ENCODE data around the gene KLHDC4. TPM values are rescaled to one million over a fixed set of nuclear protein-coding genes. Genes with fewer than 3 reads are reported as not detected.

The KLHDC4 gene
- total and polyA plus RNA-seq, 8 donors = 25.5 to 119 (median 43.5) TPM

- intact Hi-C loops (cut with DNase I; ENCODE audit: low total_unique reads) = no loop called here
- DNase-seq = no peak
- peaks cover 28 to 77% (median 76%) of the 10 kb centered on the region in 4 donors for H3K36me3 ChIP-seq
- no peaks in the 10 kb centered on the region for H3K9me3 ChIP-seq
- H3K27me3 ChIP-seq = no peaks in the 10 kb centered on the region
- WGBS, 5 donors = 90 to 96% (median 95%) methylated on average over 8 of the region's 8 CpGs
- H3K27ac ChIP-seq = no peak overlapping the region
- H3K4me3 ChIP-seq = no peak overlapping the region
- H3K4me1 ChIP-seq = no peaks in the 10 kb centered on the region
- TF ChIP-seq CTCF (IDR thresholded peaks at IDR 0.05) (no peak), POLR2A (IDR thresholded peaks at IDR 0.05) (no peak), POLR2AphosphoS5 (IDR thresholded peaks at IDR 0.05) (no peak), EP300 (IDR thresholded peaks at IDR 0.05) (no peak)
Measured at GRCh38 chr16:87739801-87740200, 26.0 kb downstream of the KLHDC4 start.

GRCh38 chr16:87736008-87736382 lies 29.8 kb downstream of the KLHDC4 start:
- WGBS, 5 donors = 86 to 96% (median 93%) methylated on average over 12 of the region's 12 CpGs
- TF ChIP-seq CTCF (IDR thresholded peaks at IDR 0.05) = no peak
- no peak for TF ChIP-seq POLR2A (IDR thresholded peaks at IDR 0.05)
- TF ChIP-seq POLR2AphosphoS5 (IDR thresholded peaks at IDR 0.05) = no peak
- no peak for TF ChIP-seq EP300 (IDR thresholded peaks at IDR 0.05)
- H3K27ac ChIP-seq = no peak overlapping the region
- intact Hi-C loops (cut with DNase I; ENCODE audit: low total_unique reads) = no loop called here
- H3K4me3 ChIP-seq = no peak overlapping the region
- peaks cover 20 to 73% (median 72%) of the 10 kb centered on the region in 4 donors for H3K36me3 ChIP-seq
- no peaks in the 10 kb centered on the region for H3K27me3 ChIP-seq
- no peaks in the 10 kb centered on the region for H3K9me3 ChIP-seq
- DNase-seq = no peak
- H3K4me1 ChIP-seq = no peaks in the 10 kb centered on the region

GRCh38 chr16:87735270-87736007 lies 30.3 kb downstream of the KLHDC4 start:
- Histone ChIP-seq H3K4me3 (no peak overlapping the region), H3K36me3 (peaks cover 15 to 70% (median 68%) of the 10 kb centered on the region in 4 donors), H3K27me3 (no peaks in the 10 kb centered on the region), H3K9me3 (no peaks in the 10 kb centered on the region), H3K4me1 (no peaks in the 10 kb centered on the region), H3K27ac (no peak overlapping the region)
- 82 to 92% (median 89%) methylated on average over 22 to 23 of the region's 23 CpGs for WGBS, 5 donors
- intact Hi-C loops (cut with DNase I; ENCODE audit: low total_unique reads) = no loop called here
- TF ChIP-seq EP300 (IDR thresholded peaks at IDR 0.05) = no peak
- TF ChIP-seq CTCF (IDR thresholded peaks at IDR 0.05) = no peak
- DNase-seq = no peak

GRCh38 chr16:87734644-87735043 lies 31.1 kb downstream of the KLHDC4 start:
- peaks cover 20 to 70% (median 68%) of the 10 kb centered on the region in 4 donors for H3K36me3 ChIP-seq
- no peaks in the 10 kb centered on the region for H3K27me3 ChIP-seq
- intact Hi-C loops (cut with DNase I; ENCODE audit: low total_unique reads) = no loop called here
- TF ChIP-seq POLR2A (IDR thresholded peaks at IDR 0.05) = no peak
- TF ChIP-seq CTCF (IDR thresholded peaks at IDR 0.05) = no peak
- TF ChIP-seq EP300 (IDR thresholded peaks at IDR 0.05) = no peak
- TF ChIP-seq POLR2AphosphoS5 (IDR thresholded peaks at IDR 0.05) = no peak
- H3K4me3 ChIP-seq = no peak overlapping the region
- no peak overlapping the region for H3K27ac ChIP-seq
- H3K4me1 ChIP-seq = no peaks in the 10 kb centered on the region
- 66 to 84% (median 71%) methylated on average over 14 of the region's 14 CpGs for WGBS, 5 donors
- no peak for DNase-seq
- H3K9me3 ChIP-seq = no peaks in the 10 kb centered on the region
